Fibroblast of pulmonary artery (primary cell): ENCODE data around the gene SLC10A2.

Experiments used
- DNase-seq: peaks from one replicate; pipeline ENCODE4 v3.0.0-alpha.2; 2010; ENCODE audit warnings: low read depth
- H3K4me3 ChIP-seq: replicated peaks from 2 replicates; pipeline ENCODE4 v1.5.1; 2011; ENCODE audit warnings: low read depth, mild to moderate bottlenecking, control low read depth, low read length, moderate library complexity
- TF ChIP-seq, protein P1 (sequence below): IDR thresholded peaks from 2 replicates; pipeline ENCODE4 v1.5.1; 2011; ENCODE audit warnings: mild to moderate bottlenecking, control low read depth, low read length, inconsistent platforms; ENCODE audit errors: missing control alignments

SLC10A2 gene

DNA sequence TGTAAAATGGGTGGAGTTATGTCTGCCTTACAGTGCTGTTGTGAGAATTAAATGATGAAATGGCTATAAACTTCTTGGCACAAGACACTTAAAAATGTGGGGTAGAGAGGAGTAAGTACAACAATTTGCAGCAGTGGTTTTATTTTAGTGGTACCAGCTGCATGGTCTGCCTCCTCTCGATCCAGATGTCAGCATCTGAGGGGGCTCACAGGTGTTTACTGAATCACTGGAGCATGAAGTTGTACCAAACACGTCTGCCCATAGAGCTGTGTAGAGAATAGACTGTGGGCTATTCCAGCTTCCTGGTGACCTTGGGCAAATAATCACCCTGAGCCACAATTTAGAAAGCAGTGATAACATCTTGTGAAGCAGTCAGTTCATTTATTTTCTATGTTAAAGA is 11.1 kb downstream of the SLC10A2 start:
- no peak overlapping the region for H3K4me3 ChIP-seq
- TF ChIP-seq, protein P1, sequence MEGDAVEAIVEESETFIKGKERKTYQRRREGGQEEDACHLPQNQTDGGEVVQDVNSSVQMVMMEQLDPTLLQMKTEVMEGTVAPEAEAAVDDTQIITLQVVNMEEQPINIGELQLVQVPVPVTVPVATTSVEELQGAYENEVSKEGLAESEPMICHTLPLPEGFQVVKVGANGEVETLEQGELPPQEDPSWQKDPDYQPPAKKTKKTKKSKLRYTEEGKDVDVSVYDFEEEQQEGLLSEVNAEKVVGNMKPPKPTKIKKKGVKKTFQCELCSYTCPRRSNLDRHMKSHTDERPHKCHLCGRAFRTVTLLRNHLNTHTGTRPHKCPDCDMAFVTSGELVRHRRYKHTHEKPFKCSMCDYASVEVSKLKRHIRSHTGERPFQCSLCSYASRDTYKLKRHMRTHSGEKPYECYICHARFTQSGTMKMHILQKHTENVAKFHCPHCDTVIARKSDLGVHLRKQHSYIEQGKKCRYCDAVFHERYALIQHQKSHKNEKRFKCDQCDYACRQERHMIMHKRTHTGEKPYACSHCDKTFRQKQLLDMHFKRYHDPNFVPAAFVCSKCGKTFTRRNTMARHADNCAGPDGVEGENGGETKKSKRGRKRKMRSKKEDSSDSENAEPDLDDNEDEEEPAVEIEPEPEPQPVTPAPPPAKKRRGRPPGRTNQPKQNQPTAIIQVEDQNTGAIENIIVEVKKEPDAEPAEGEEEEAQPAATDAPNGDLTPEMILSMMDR, result no peak
- no peak for DNase-seq

- TF ChIP-seq, protein P1, result no peak
- DNase-seq, result no peak
- H3K4me3 ChIP-seq, result no peak overlapping the region
Observed at GRCh38 chr13:103046676-103047075, 19.5 kb downstream of the SLC10A2 start.

DNA sequence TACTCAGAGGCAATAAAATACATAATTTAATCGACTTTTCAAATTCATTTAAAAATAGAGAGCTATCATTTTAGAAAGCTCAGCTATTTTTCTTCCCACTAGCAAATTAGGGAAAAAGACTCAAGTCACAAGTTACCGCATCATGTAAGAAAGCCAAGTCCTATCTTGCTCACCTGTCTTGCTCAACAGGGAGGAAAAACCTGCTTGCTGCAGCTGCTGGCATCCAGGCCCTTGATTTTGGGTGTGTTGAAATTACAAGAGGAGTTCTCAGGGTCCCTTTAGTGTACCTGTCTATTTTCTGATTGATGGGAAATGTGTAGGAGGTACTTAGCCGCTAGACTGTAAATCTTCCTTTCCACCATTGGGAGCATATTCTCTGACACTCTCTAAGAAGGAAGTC is 22.2 kb downstream of the SLC10A2 start:
- H3K4me3 ChIP-seq, result no peak overlapping the region
- DNase-seq, result no peak
- TF ChIP-seq, protein P1, result no peak

GRCh38 chr13:103040006-103040405 is 26.2 kb downstream of the SLC10A2 start:
- TF ChIP-seq, protein P1, result no peak
- no peak overlapping the region for H3K4me3 ChIP-seq
- no peak for DNase-seq

GRCh38 chr13:103039183-103039582 is 27.0 kb downstream of the SLC10A2 start:
- no peak for DNase-seq
- no peak overlapping the region for H3K4me3 ChIP-seq
- TF ChIP-seq, protein P1, result no peak

DNA sequence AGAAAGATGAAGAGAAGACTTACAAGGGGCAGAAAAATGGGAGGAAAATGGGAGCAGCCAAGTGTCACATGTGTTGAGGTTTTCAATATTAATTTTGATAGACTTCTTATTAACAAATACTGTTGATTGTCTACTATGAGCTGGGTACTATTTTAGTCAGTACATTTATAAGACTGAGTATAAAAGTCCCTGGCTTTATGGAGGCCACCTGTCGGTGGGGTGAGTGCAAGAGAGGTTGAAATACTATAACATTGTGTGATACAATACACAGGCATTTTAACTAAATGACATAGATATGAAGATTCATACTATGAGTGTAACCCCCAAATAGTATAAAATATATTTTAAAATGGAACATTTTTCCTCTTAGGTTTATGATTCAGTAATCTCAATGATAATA is 29.9 kb downstream of the SLC10A2 start:
- no peak for DNase-seq
- TF ChIP-seq, protein P1, result no peak
- no peak overlapping the region for H3K4me3 ChIP-seq

- TF ChIP-seq, protein P1, result no peak
- no peak overlapping the region for H3K4me3 ChIP-seq
- DNase-seq, result no peak
Observed at GRCh38 chr13:103033999-103034398, 32.2 kb downstream of the SLC10A2 start.
